HepG2 (cell line): ENCODE results near the gene SCYGR4. TPM values are rescaled to one million over a fixed set of nuclear protein-coding genes. Genes with fewer than 3 reads are reported as not detected.

Source experiments
- ATAC-seq: fragments of 200-7000 bp; cut with Tn5 transposase; 3 replicates; pipeline ENCODE4 v1.9.1; 2020; ENCODE audit warnings: mild to moderate bottlenecking, moderate library complexity
- BruUV-seq: library from RNA; stranded (reverse); fragments of 400-500 nt; replicated peaks from 2 replicates; lab custom pipeline; 2021; lab: Mats Ljungman, UMichigan
- CTCF ChIA-PET: fragments of 300-600 bp; formaldehyde crosslinking; extraction: SDS; loops from one replicate; lab custom pipeline; 2021; ENCODE audit warnings: low total read pairs, inconsistent platforms, low intra/inter-chr PET ratio; lab: Yijun Ruan, JAX
- POLR2A ChIA-PET: fragments of 350-600 bp; sonication (Branson Sonifier 250); formaldehyde crosslinking; loops from one replicate; lab custom pipeline; 2020; ENCODE audit warnings: antibody characterized with exemption, inconsistent platforms; lab: Yijun Ruan, JAX
- DNase-seq: peaks from one replicate; pipeline ENCODE4 v3.0.0-alpha.2; 2015; ENCODE audit warnings: low spot score
- FAIRE-seq: peaks from 3 replicates; lab custom pipeline; 2011; peaks lifted over from hg19 to GRCh38; lab: Jason Lieb, UNC
- H2AFZ ChIP-seq: one replicate; pipeline ENCODE4 v1.6.1; 2011; ENCODE audit warnings: low read length, inconsistent platforms
- H3K27ac ChIP-seq: fragments of 300-600 bp; 3 replicates; pipeline ENCODE4 v1.8.0; 2011; ENCODE audit warnings: mixed run types, mild to moderate bottlenecking, mixed read lengths, low read length, inconsistent platforms; ENCODE audit not compliant: insufficient read depth; ENCODE audit errors: extremely low read length
- H3K27me3 ChIP-seq, 2 experiments: fragments of 200-600 bp in 1 of 2; 2 replicates in 1 of 2; 3 replicates in 1 of 2; pipeline versions ENCODE4 v1.6.0 to v1.8.0; 2011; ENCODE audit warnings: low read length in 2 of 2, mild to moderate bottlenecking in 2 of 2, moderate library complexity in 2 of 2, inconsistent platforms in 1 of 2; ENCODE audit not compliant: insufficient read depth in 2 of 2, control insufficient read depth in 1 of 2
- H3K36me3 ChIP-seq, 2 experiments: fragments of 200-600 bp in 1 of 2; replicated peaks in 1 of 2; 2 replicates in 1 of 2; 3 replicates in 1 of 2; pipeline versions ENCODE4 v1.5.1 to v1.8.0; 2011; ENCODE audit warnings: low read length in 2 of 2, inconsistent platforms in 1 of 2; ENCODE audit not compliant: insufficient read depth in 2 of 2, control insufficient read depth in 1 of 2
- H3K4me1 ChIP-seq: 2 replicates; pipeline ENCODE4 v1.5.1; 2012; ENCODE audit warnings: low read length, inconsistent platforms; ENCODE audit not compliant: insufficient read depth
- H3K4me2 ChIP-seq: 2 replicates; pipeline ENCODE4 v1.6.0; 2011; ENCODE audit warnings: low read depth, low read length, inconsistent platforms
- H3K4me3 ChIP-seq, 3 experiments: fragments of 200-600 bp in 1 of 3; sonication (generic), shearing (Covaris generic) in 1 of 3; replicated peaks in 1 of 3; 2 replicates each; pipeline ENCODE4 v1.5.1; 2011 to 2016; ENCODE audit warnings: low read length in 3 of 3, inconsistent platforms in 2 of 3, low read depth in 2 of 3, mild to moderate bottlenecking in 2 of 3, control low read depth in 1 of 3, mixed read lengths in 1 of 3; ENCODE audit not compliant: insufficient read depth in 1 of 3
- H3K79me2 ChIP-seq: one replicate; pipeline ENCODE4 v1.6.1; 2011; ENCODE audit warnings: low read length, inconsistent platforms; ENCODE audit not compliant: insufficient read depth
- H3K9ac ChIP-seq: 2 replicates; pipeline ENCODE4 v1.6.0; 2011; ENCODE audit warnings: mild to moderate bottlenecking, low read depth, low read length, inconsistent platforms; ENCODE audit not compliant: insufficient read depth
- H3K9me3 ChIP-seq: 2 replicates; pipeline ENCODE4 v1.5.1; 2012; ENCODE audit warnings: mild to moderate bottlenecking, low read length
- H4K20me1 ChIP-seq: 2 replicates; pipeline ENCODE4 v1.6.0; 2011; ENCODE audit warnings: inconsistent platforms, mild to moderate bottlenecking, low read length, moderate library complexity; ENCODE audit not compliant: insufficient read depth
- FOXA3 ChIP-seq: IDR thresholded peaks from 2 replicates; pipeline ENCODE4 v1.6.1; 2016; ENCODE audit warnings: missing genetic modification reagents, missing compliant biosample characterization
- KLF9 ChIP-seq: IDR thresholded peaks from 2 replicates; pipeline ENCODE4 v1.6.1; 2016; ENCODE audit warnings: low read depth
- POLR2G ChIP-seq: fragments of 200-400 bp; formaldehyde crosslinking; IDR thresholded peaks from 2 replicates; pipeline ENCODE4 v1.6.1; 2018; ENCODE audit warnings: mild to moderate bottlenecking, low read depth, low read length, moderate library complexity
- PRMT3 ChIP-seq: sonication (generic); formaldehyde crosslinking; IDR thresholded peaks from 2 replicates; pipeline ENCODE4 v1.8.1; 2022; ENCODE audit warnings: low read depth, mild to moderate bottlenecking, moderate library complexity, missing genetic modification reagents, borderline replicate concordance
- RBM22 ChIP-seq: fragments of 200-400 bp; formaldehyde crosslinking; optimal IDR thresholded peaks from 2 replicates; pipeline ENCODE3; 2017; ENCODE audit warnings: mild to moderate bottlenecking, low read length, moderate library complexity
- ZMYM3 ChIP-seq: sonication (generic); formaldehyde crosslinking; IDR thresholded peaks from 2 replicates; pipeline ENCODE4 v1.5.1; 2020; ENCODE audit warnings: mild to moderate bottlenecking, missing genetic modification reagents
- ZNF567 ChIP-seq: sonication (generic); formaldehyde crosslinking; IDR thresholded peaks from 2 replicates; pipeline ENCODE4 v1.8.1; 2023; ENCODE audit warnings: mild to moderate bottlenecking, missing genetic modification reagents, borderline replicate concordance
- ZSCAN21 ChIP-seq: sonication (generic); formaldehyde crosslinking; IDR thresholded peaks from 2 replicates; pipeline ENCODE4 v1.8.0; 2022; ENCODE audit warnings: mild to moderate bottlenecking, missing genetic modification reagents, moderate library complexity, borderline replicate concordance
- WGBS: methylation state at CpG from one replicate; pipeline ENCODE4 v1.1.6; 2017; ENCODE audit warnings: low lambda C conversion rate; 5-methylcytosine and 5-hydroxymethylcytosine counted together
- in situ Hi-C: cut with HindIII; loops from 2 replicates; pipeline ENCODE4 v1.10.0; 2017; ENCODE audit warnings: low pct_unique_long_range_greater_than_20kb; ENCODE audit not compliant: extremely low pct_ligation_motif_present
- intact Hi-C: fragments of 100-400 bp; cut with micrococcal nuclease; formaldehyde crosslinking; loops from one replicate; pipeline ENCODE4 v1.10.0; 2022; ENCODE audit not compliant: unreplicated experiment
- polyA plus RNA-seq, 8 experiments: library from polyadenylated mRNA; depleted of rRNA in 3 of 8; stranded (reverse) in 7 of 8; unstranded in 1 of 8; fragments of >200 nt; fragmentation: Illumina TruSeq in 4 of 8; extraction: Trizol in 4 of 8; gene quantifications; 2 replicates each; pipeline versions ENCODE4 v1.2.1 to v1.2.3, GENCODE V29; 2011 to 2016; ENCODE audit warnings: low read depth in 4 of 8, missing spikeins in 1 of 8, mixed read lengths in 1 of 8; ENCODE audit not compliant: insufficient read depth in 1 of 8
- total RNA-seq, 5 experiments: library from RNA; depleted of rRNA; stranded (reverse); fragments of >200 nt; fragmentation: Illumina TruSeq; extraction: Trizol; gene quantifications; 2 replicates each; pipeline ENCODE4 v1.2.3, GENCODE V29; 2016; ENCODE audit warnings: low read depth in 1 of 5

The SCYGR4 gene
- total and polyA plus RNA-seq, 2 of the 13 experiments (the other 11 are each of a cell fraction or from before 2014, with no cell fraction given): not detected

- Histone ChIP-seq H3K9me3 (no peaks in the 10 kb centered on the region), H4K20me1 (no peaks in the 10 kb centered on the region), H3K4me2 (no peak overlapping the region), H3K36me3 (no peaks in the 10 kb centered on the region), H3K27ac (no peak overlapping the region), H3K79me2 (no peaks in the 10 kb centered on the region), H2AFZ (no peak overlapping the region), H3K27me3 (no peaks in the 10 kb centered on the region), H3K4me3 (no peak overlapping the region), H3K9ac (no peak overlapping the region), H3K4me1 (no peaks in the 10 kb centered on the region; the same call in 1 of the 2 replicates)
- intact Hi-C loops: loop anchor here (10.0 kb wide), 1 partner anchor 196 kb away; no protein-coding TSS in a partner anchor
- ChIA-PET CTCF (no interaction called here), POLR2A (no interaction called here)
- DNase-seq: no peak
- in situ Hi-C loops: no loop called here
- BruUV-seq: no TSS peak
- TF ChIP-seq PRMT3 (CRISPR knock-in tag): no peak
- TF ChIP-seq ZNF567 (CRISPR knock-in tag): no peak
- TF ChIP-seq KLF9 (CRISPR knock-in tag): no peak
- no peak for TF ChIP-seq FOXA3
- no peak for TF ChIP-seq ZSCAN21
- FAIRE-seq: no peak
- 83% methylated on average over 2 of the region's 2 CpGs for WGBS
- ATAC-seq: no peak
These were observed 48.5 kb upstream of the SCYGR4 start for GRCh38 chr2:227568852-227569169.

- H3K9me3 ChIP-seq: no peaks in the 10 kb centered on the region
- H3K4me1 ChIP-seq: no peaks in the 10 kb centered on the region; the same call in 1 of the 2 replicates
- in situ Hi-C loops: no loop called here
- no peak overlapping the region for H3K9ac ChIP-seq
- H4K20me1 ChIP-seq: no peaks in the 10 kb centered on the region
- no peak overlapping the region for H3K27ac ChIP-seq
- H3K4me2 ChIP-seq: no peak overlapping the region
- CTCF ChIA-PET: no interaction called here
- POLR2A ChIA-PET: no interaction called here
- no peaks in the 10 kb centered on the region for H3K27me3 ChIP-seq
- H3K36me3 ChIP-seq: no peaks in the 10 kb centered on the region
- no peak for TF ChIP-seq ZMYM3 (CRISPR knock-in tag)
- TF ChIP-seq RBM22: peak; percentile 81
- peak; percentile 52 for TF ChIP-seq POLR2G
- TF ChIP-seq, all 625 proteins: peak for 2
- no TSS peak for BruUV-seq
- DNase-seq (no peak), ATAC-seq (no peak; the same call in 1 of the 3 replicates), FAIRE-seq (no peak)
- WGBS: 5% methylated on average over 1 of the region's 1 CpG
- no peak overlapping the region for H2AFZ ChIP-seq
- H3K79me2 ChIP-seq: no peaks in the 10 kb centered on the region
- intact Hi-C loops: no loop called here
- no peak overlapping the region for H3K4me3 ChIP-seq
These were observed 46.7 kb upstream of the SCYGR4 start for GRCh38 chr2:227570615-227571014.
